ENCODE data around the gene MTFR2.

The MTFR2 gene

DNA sequence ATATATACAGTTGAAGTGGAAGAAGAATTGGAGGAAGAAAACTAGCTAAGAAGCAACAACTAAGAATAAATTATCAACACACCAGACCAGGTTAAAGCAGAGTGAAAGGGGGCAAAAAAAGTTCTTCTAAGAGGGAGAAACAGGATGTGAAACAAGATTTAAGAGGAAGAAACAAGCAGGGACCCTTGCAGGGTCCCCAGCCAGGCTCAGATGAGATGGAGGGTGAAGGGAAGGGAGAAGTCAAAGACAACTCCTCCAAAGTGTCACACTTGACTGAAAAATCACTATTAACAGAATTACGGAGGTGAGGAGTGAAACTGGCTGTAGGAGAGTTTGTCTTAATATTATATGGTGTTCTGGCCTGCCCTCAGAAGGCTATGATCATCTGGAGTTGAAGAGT is 65.4 kb downstream of the MTFR2 start:
- TF ChIP-seq YY1 (IDR thresholded peaks at IDR 0.05; ENCODE audit: low read depth) (no peak), FOXM1 (IDR thresholded peaks at IDR 0.05; ENCODE audit: borderline replicate concordance, low read depth) (no peak), TAF1 (IDR thresholded peaks at IDR 0.05; ENCODE audit: low read depth) (no peak), EP300 (IDR thresholded peaks at IDR 0.05; ENCODE audit: borderline replicate concordance) (no peak), CREB1 (IDR thresholded peaks at IDR 0.05; ENCODE audit: low read depth) (no peak), RAD21 (IDR thresholded peaks at IDR 0.05; ENCODE audit: low read depth) (no peak), ZBTB7A (IDR thresholded peaks at IDR 0.05; ENCODE audit: low read depth) (no peak), TCF12 (IDR thresholded peaks at IDR 0.05; ENCODE audit: low read depth) (no peak), TEAD4 (IDR thresholded peaks at IDR 0.05) (no peak), NFIC (IDR thresholded peaks at IDR 0.05) (no peak), MAX (IDR thresholded peaks at IDR 0.05) (no peak), EGR1 (IDR thresholded peaks at IDR 0.05) (no peak), CEBPB (IDR thresholded peaks at IDR 0.05) (no peak)
- TF ChIP-seq, protein P1, sequence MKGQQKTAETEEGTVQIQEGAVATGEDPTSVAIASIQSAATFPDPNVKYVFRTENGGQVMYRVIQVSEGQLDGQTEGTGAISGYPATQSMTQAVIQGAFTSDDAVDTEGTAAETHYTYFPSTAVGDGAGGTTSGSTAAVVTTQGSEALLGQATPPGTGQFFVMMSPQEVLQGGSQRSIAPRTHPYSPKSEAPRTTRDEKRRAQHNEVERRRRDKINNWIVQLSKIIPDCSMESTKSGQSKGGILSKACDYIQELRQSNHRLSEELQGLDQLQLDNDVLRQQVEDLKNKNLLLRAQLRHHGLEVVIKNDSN (IDR thresholded peaks at IDR 0.05): no peak

- TF ChIP-seq NFIC (IDR thresholded peaks at IDR 0.05) (no peak), RAD21 (IDR thresholded peaks at IDR 0.05; ENCODE audit: low read depth) (no peak), TEAD4 (IDR thresholded peaks at IDR 0.05) (no peak)
- TF ChIP-seq, protein P1 (IDR thresholded peaks at IDR 0.05): no peak
Observed at GRCh38 chr6:136181861-136182260, 68.2 kb downstream of the MTFR2 start.

- TF ChIP-seq EP300 (IDR thresholded peaks at IDR 0.05; ENCODE audit: borderline replicate concordance) (no peak), ZBTB7A (IDR thresholded peaks at IDR 0.05; ENCODE audit: low read depth) (no peak), RAD21 (IDR thresholded peaks at IDR 0.05; ENCODE audit: low read depth) (no peak), MAX (IDR thresholded peaks at IDR 0.05) (no peak), TAF1 (IDR thresholded peaks at IDR 0.05; ENCODE audit: low read depth) (no peak), TEAD4 (IDR thresholded peaks at IDR 0.05) (no peak), FOXM1 (IDR thresholded peaks at IDR 0.05; ENCODE audit: borderline replicate concordance, low read depth) (no peak), YY1 (IDR thresholded peaks at IDR 0.05; ENCODE audit: low read depth) (no peak), TCF12 (IDR thresholded peaks at IDR 0.05; ENCODE audit: low read depth) (no peak), CEBPB (IDR thresholded peaks at IDR 0.05) (no peak), NFIC (IDR thresholded peaks at IDR 0.05) (no peak), CREB1 (IDR thresholded peaks at IDR 0.05; ENCODE audit: low read depth) (no peak), EGR1 (IDR thresholded peaks at IDR 0.05) (no peak)
- TF ChIP-seq, protein P1 (IDR thresholded peaks at IDR 0.05): no peak
- TF ChIP-seq, protein P2, sequence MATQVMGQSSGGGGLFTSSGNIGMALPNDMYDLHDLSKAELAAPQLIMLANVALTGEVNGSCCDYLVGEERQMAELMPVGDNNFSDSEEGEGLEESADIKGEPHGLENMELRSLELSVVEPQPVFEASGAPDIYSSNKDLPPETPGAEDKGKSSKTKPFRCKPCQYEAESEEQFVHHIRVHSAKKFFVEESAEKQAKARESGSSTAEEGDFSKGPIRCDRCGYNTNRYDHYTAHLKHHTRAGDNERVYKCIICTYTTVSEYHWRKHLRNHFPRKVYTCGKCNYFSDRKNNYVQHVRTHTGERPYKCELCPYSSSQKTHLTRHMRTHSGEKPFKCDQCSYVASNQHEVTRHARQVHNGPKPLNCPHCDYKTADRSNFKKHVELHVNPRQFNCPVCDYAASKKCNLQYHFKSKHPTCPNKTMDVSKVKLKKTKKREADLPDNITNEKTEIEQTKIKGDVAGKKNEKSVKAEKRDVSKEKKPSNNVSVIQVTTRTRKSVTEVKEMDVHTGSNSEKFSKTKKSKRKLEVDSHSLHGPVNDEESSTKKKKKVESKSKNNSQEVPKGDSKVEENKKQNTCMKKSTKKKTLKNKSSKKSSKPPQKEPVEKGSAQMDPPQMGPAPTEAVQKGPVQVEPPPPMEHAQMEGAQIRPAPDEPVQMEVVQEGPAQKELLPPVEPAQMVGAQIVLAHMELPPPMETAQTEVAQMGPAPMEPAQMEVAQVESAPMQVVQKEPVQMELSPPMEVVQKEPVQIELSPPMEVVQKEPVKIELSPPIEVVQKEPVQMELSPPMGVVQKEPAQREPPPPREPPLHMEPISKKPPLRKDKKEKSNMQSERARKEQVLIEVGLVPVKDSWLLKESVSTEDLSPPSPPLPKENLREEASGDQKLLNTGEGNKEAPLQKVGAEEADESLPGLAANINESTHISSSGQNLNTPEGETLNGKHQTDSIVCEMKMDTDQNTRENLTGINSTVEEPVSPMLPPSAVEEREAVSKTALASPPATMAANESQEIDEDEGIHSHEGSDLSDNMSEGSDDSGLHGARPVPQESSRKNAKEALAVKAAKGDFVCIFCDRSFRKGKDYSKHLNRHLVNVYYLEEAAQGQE (IDR thresholded peaks at IDR 0.05; ENCODE audit: low read depth): no peak
Observed at GRCh38 chr6:136181512-136181833, 68.6 kb downstream of the MTFR2 start.

All from Ishikawa (cell line).